GM19351 (cell line): ENCODE measurements around the gene SPRED2.
"Not testable (repeated sequence)": the region's sequence is repeated elsewhere in the genome, so short reads cannot be mapped to it uniquely, and the experiment has no call there.

Source experiments
- ATAC-seq: cut with Tn5 transposase; IDR thresholded peaks from one replicate; pipeline ENCODE4 v1.9.1; 2021; ENCODE audit warnings: mild to moderate bottlenecking, moderate library complexity; ENCODE audit not compliant: unreplicated experiment

Gene SPRED2

GRCh38 chr2:65349863-65350262, 82.5 kb downstream of the SPRED2 start:
- ATAC-seq: no peak

- ATAC-seq: no peak
Observed at GRCh38 chr2:65347913-65348312, 84.5 kb downstream of the SPRED2 start.

- ATAC-seq: no peak
Observed at GRCh38 chr2:65345631-65346030, 86.8 kb downstream of the SPRED2 start.

GRCh38 chr2:65344689-65345088, 87.7 kb downstream of the SPRED2 start:
- ATAC-seq: no peak

GRCh38 chr2:65344182-65344581, 88.2 kb downstream of the SPRED2 start:
- no peak for ATAC-seq

GRCh38 chr2:65343386-65343785, 89.0 kb downstream of the SPRED2 start:
- no peak for ATAC-seq

- no peak for ATAC-seq
Observed at GRCh38 chr2:65340898-65341681, 91.3 kb downstream of the SPRED2 start.

GRCh38 chr2:65339648-65340047, 92.8 kb downstream of the SPRED2 start:
- ATAC-seq: no peak

- not testable (repeated sequence) for ATAC-seq
Observed at GRCh38 chr2:65338830-65339495, 93.4 kb downstream of the SPRED2 start.

GRCh38 chr2:65337915-65338314, 94.5 kb downstream of the SPRED2 start:
- ATAC-seq: not testable (repeated sequence)

GRCh38 chr2:65334714-65335113, 97.7 kb downstream of the SPRED2 start:
- no peak for ATAC-seq

GRCh38 chr2:65331336-65332025, 100.9 kb downstream of the SPRED2 start:
- no peak for ATAC-seq

GRCh38 chr2:65329525-65329924, 102.9 kb downstream of the SPRED2 start:
- no peak for ATAC-seq

- ATAC-seq: no peak
Observed at GRCh38 chr2:65326276-65326675, 106.1 kb downstream of the SPRED2 start.

- no peak for ATAC-seq
Observed at GRCh38 chr2:65325066-65325465, 107.3 kb downstream of the SPRED2 start.

- no peak for ATAC-seq
Observed at GRCh38 chr2:65320946-65321345, 111.5 kb downstream of the SPRED2 start.

- ATAC-seq: peak; percentile 63
Observed at GRCh38 chr2:65320042-65320725, 112.2 kb downstream of the SPRED2 start.

- ATAC-seq: no peak
Observed at GRCh38 chr2:65319674-65320041, 112.7 kb downstream of the SPRED2 start.

- no peak for ATAC-seq
Observed at GRCh38 chr2:65319072-65319673, 113.2 kb downstream of the SPRED2 start.

GRCh38 chr2:65317841-65318240, 114.6 kb downstream of the SPRED2 start:
- no peak for ATAC-seq

- ATAC-seq: not testable (repeated sequence)
Observed at GRCh38 chr2:65317351-65317750, 115.0 kb downstream of the SPRED2 start.
